Muscle layer of duodenum (tissue), 2 donors: ENCODE data around the gene FOXC2.

Source experiments
- H3K27ac ChIP-seq: one replicate; pipeline ENCODE4 v1.7.0; 2013; ENCODE audit warnings: mild to moderate bottlenecking, low read length
- H3K27me3 ChIP-seq: one replicate; pipeline ENCODE4 v1.7.0; 2013; ENCODE audit warnings: low read depth, mild to moderate bottlenecking, control low read depth, low read length
- H3K36me3 ChIP-seq, 2 donors: one replicate each; pipeline ENCODE4 v1.7.0; 2013; ENCODE audit warnings: low read length in 2 of 2, control low read depth in 1 of 2, mild to moderate bottlenecking in 1 of 2; ENCODE audit not compliant: insufficient read depth in 2 of 2, control insufficient read depth in 1 of 2
- H3K4me1 ChIP-seq, 2 donors: one replicate each; pipeline ENCODE4 v1.7.0; 2013; ENCODE audit warnings: low read length in 2 of 2, mild to moderate bottlenecking in 2 of 2, control low read depth in 1 of 2, moderate library complexity in 1 of 2; ENCODE audit not compliant: insufficient read depth in 2 of 2, control insufficient read depth in 1 of 2
- H3K4me3 ChIP-seq, 2 donors: one replicate each; pipeline ENCODE4 v1.7.0; 2013; ENCODE audit warnings: low read length in 2 of 2, low read depth in 1 of 2, mild to moderate bottlenecking in 1 of 2
- H3K9me3 ChIP-seq, 2 donors: one replicate each; pipeline ENCODE4 v1.7.0; 2013; ENCODE audit warnings: low read length in 2 of 2, control low read depth in 1 of 2, mild to moderate bottlenecking in 1 of 2; ENCODE audit not compliant: control insufficient read depth in 1 of 2
- donor health status: healthy.

FOXC2 gene

GRCh38 chr16:86614699-86615098 lies 48.1 kb downstream of the FOXC2 start:
- Histone ChIP-seq H3K9me3 (no peaks in the 10 kb centered on the region), H3K4me1 (no peaks in the 10 kb centered on the region), H3K27ac (no peak overlapping the region), H3K36me3 (no peaks in the 10 kb centered on the region), H3K4me3 (no peak overlapping the region), H3K27me3 (no peaks in the 10 kb centered on the region)

GRCh38 chr16:86616906-86617305 lies 50.3 kb downstream of the FOXC2 start:
- H3K4me1 ChIP-seq = no peaks in the 10 kb centered on the region
- no peaks in the 10 kb centered on the region for H3K9me3 ChIP-seq
- H3K36me3 ChIP-seq = no peaks in the 10 kb centered on the region
- H3K27ac ChIP-seq = no peak overlapping the region
- H3K27me3 ChIP-seq = no peaks in the 10 kb centered on the region
- H3K4me3 ChIP-seq = no peak overlapping the region

GRCh38 chr16:86618431-86619238 lies 52.0 kb downstream of the FOXC2 start:
- Histone ChIP-seq H3K4me3 (peak overlapping the region; percentile 42 to 52), H3K36me3 (no peaks in the 10 kb centered on the region), H3K27me3 (no peaks in the 10 kb centered on the region), H3K4me1 (no peaks in the 10 kb centered on the region), H3K27ac (no peak overlapping the region), H3K9me3 (no peaks in the 10 kb centered on the region)
